Thyroid gland (tissue), 4 donors: ENCODE measurements around the gene CHCHD6.

ENCODE experiments used
- POLR2A ChIP-seq, 2 donors: fragments of 450-650 bp; IDR thresholded peaks; one replicate each; pipeline ENCODE4 v1.6.1; 2017; ENCODE audit warnings: antibody characterized with exemption in 2 of 2, mild to moderate bottlenecking in 2 of 2, moderate library complexity in 1 of 2
- TF ChIP-seq, protein P1 (sequence below), 6 experiments: fragments of 200-600 bp in 3 of 6; fragments of 450-650 bp in 3 of 6; sonication (generic) in 3 of 6; IDR thresholded peaks; one replicate each; pipeline ENCODE4 v1.5.1; 2016 to 2019; ENCODE audit warnings: antibody characterized with exemption in 6 of 6, mild to moderate bottlenecking in 2 of 6, inconsistent platforms in 1 of 6, moderate library complexity in 1 of 6

- TF ChIP-seq, protein P1, sequence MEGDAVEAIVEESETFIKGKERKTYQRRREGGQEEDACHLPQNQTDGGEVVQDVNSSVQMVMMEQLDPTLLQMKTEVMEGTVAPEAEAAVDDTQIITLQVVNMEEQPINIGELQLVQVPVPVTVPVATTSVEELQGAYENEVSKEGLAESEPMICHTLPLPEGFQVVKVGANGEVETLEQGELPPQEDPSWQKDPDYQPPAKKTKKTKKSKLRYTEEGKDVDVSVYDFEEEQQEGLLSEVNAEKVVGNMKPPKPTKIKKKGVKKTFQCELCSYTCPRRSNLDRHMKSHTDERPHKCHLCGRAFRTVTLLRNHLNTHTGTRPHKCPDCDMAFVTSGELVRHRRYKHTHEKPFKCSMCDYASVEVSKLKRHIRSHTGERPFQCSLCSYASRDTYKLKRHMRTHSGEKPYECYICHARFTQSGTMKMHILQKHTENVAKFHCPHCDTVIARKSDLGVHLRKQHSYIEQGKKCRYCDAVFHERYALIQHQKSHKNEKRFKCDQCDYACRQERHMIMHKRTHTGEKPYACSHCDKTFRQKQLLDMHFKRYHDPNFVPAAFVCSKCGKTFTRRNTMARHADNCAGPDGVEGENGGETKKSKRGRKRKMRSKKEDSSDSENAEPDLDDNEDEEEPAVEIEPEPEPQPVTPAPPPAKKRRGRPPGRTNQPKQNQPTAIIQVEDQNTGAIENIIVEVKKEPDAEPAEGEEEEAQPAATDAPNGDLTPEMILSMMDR (IDR thresholded peaks at IDR 0.05) = no peak
- no peak for TF ChIP-seq POLR2A (IDR thresholded peaks at IDR 0.05)
Observed at GRCh38 chr3:127003175-127003555, 299.1 kb downstream of the CHCHD6 start.
